CD14-positive monocyte (primary cell): ENCODE measurements around the gene CX3CR1. TPM values are rescaled to one million over a fixed set of nuclear protein-coding genes. Genes with fewer than 3 reads are reported as not detected.

Experiments
- DNase-seq, 3 donors: peaks; one replicate each; pipeline ENCODE4 v3.0.0-alpha.2; 2011 to 2022
- H2AFZ ChIP-seq: 2 replicates; pipeline ENCODE4 v1.6.0; 2012; ENCODE audit warnings: mild to moderate bottlenecking, low read depth, low read length, inconsistent platforms; ENCODE audit not compliant: insufficient read depth, poor library complexity, severe bottlenecking
- H3K27ac ChIP-seq, 2 donors: 1 replicate in 1 of 2; 2 replicates in 1 of 2; pipeline ENCODE4 v1.5.1; 2012 to 2013; ENCODE audit warnings: low read length in 2 of 2, control low read depth in 1 of 2, inconsistent platforms in 1 of 2, low read depth in 1 of 2, mild to moderate bottlenecking in 1 of 2
- H3K27me3 ChIP-seq, 2 donors: one replicate each; pipeline versions ENCODE4 v1.6.0 to v1.6.1; 2011 to 2013; ENCODE audit warnings: low read length in 2 of 2; ENCODE audit not compliant: control insufficient read depth in 2 of 2, insufficient read depth in 2 of 2
- H3K36me3 ChIP-seq, 2 donors: replicated peaks in 1 of 2; 1 replicate in 1 of 2; 2 replicates in 1 of 2; pipeline versions ENCODE4 v1.5.1 to v1.6.1; 2012 to 2013; ENCODE audit warnings: low read length in 2 of 2, control low read depth in 1 of 2, inconsistent platforms in 1 of 2, mild to moderate bottlenecking in 1 of 2; ENCODE audit not compliant: insufficient read depth in 2 of 2, control insufficient read depth in 1 of 2
- H3K4me1 ChIP-seq, 2 donors: 1 replicate in 1 of 2; 2 replicates in 1 of 2; pipeline versions ENCODE4 v1.5.1 to v1.6.1; 2012 to 2013; ENCODE audit warnings: low read length in 2 of 2, control low read depth in 1 of 2, inconsistent platforms in 1 of 2, mild to moderate bottlenecking in 1 of 2, moderate library complexity in 1 of 2; ENCODE audit not compliant: insufficient read depth in 2 of 2, control insufficient read depth in 1 of 2
- H3K4me2 ChIP-seq: replicated peaks from 2 replicates; pipeline ENCODE3; 2012; ENCODE audit warnings: low read length, moderate library complexity, mild to moderate bottlenecking; ENCODE audit not compliant: poor library complexity, severe bottlenecking; ENCODE audit errors: extremely low read depth
- H3K4me3 ChIP-seq, 3 experiments: fragments of 200-600 bp in 1 of 3; sonication (generic) in 1 of 3; replicated peaks in 1 of 3; 1 replicate in 2 of 3; 2 replicates in 1 of 3; pipeline ENCODE4 v1.5.1; 2011 to 2013; ENCODE audit warnings: low read length in 3 of 3, mild to moderate bottlenecking in 3 of 3, control low read depth in 2 of 3, low read depth in 2 of 3, inconsistent platforms in 1 of 3, moderate library complexity in 1 of 3
- H3K79me2 ChIP-seq: 2 replicates; pipeline ENCODE4 v1.6.0; 2012; ENCODE audit warnings: mild to moderate bottlenecking, control low read depth, inconsistent platforms, low read length, moderate library complexity; ENCODE audit not compliant: insufficient read depth
- H3K9ac ChIP-seq: 2 replicates; pipeline ENCODE4 v1.6.0; 2017; ENCODE audit warnings: low read length, mild to moderate bottlenecking; ENCODE audit not compliant: insufficient read depth, poor library complexity, severe bottlenecking
- H3K9me3 ChIP-seq, 2 donors: replicated peaks in 1 of 2; 1 replicate in 1 of 2; 2 replicates in 1 of 2; pipeline versions ENCODE4 v1.5.1 to v1.6.1; 2012 to 2013; ENCODE audit warnings: low read length in 2 of 2, control low read depth in 1 of 2; ENCODE audit not compliant: control insufficient read depth in 1 of 2, insufficient read depth in 1 of 2
- H4K20me1 ChIP-seq: 2 replicates; pipeline ENCODE4 v1.6.0; 2012; ENCODE audit warnings: mild to moderate bottlenecking, low read length, control low read depth, moderate library complexity; ENCODE audit not compliant: insufficient read depth
- H3K27ac Mint-ChIP-seq, 7 donors: one replicate each; pipeline ENCODE4 v1.8.0; 2020; ENCODE audit warnings: mild to moderate bottlenecking in 7 of 7, mixed read lengths in 7 of 7, moderate library complexity in 6 of 7, inconsistent platforms in 2 of 7
- H3K27me3 Mint-ChIP-seq, 3 donors: one replicate each; pipeline ENCODE4 v1.8.0; 2021 to 2022; ENCODE audit warnings: low read depth in 3 of 3, mild to moderate bottlenecking in 3 of 3, mixed read lengths in 3 of 3, moderate library complexity in 3 of 3, inconsistent platforms in 1 of 3
- H3K36me3 Mint-ChIP-seq, 2 donors: one replicate each; pipeline ENCODE4 v1.8.0; 2020; ENCODE audit warnings: mixed read lengths in 2 of 2, inconsistent platforms in 1 of 2, mild to moderate bottlenecking in 1 of 2
- H3K4me1 Mint-ChIP-seq: one replicate; pipeline ENCODE4 v1.8.0; 2020; ENCODE audit warnings: mild to moderate bottlenecking, mixed read lengths
- H3K4me3 Mint-ChIP-seq, 2 donors: one replicate each; pipeline ENCODE4 v1.8.0; 2020; ENCODE audit warnings: mild to moderate bottlenecking in 2 of 2, mixed read lengths in 2 of 2, moderate library complexity in 1 of 2
- H3K9me3 Mint-ChIP-seq, 7 donors: one replicate each; pipeline ENCODE4 v1.8.0; 2020 to 2022; ENCODE audit warnings: mixed read lengths in 7 of 7, mild to moderate bottlenecking in 6 of 7, moderate library complexity in 6 of 7, inconsistent platforms in 2 of 7
- WGBS: methylation state at CpG from one replicate; pipeline ENCODE4 v1.1.5; 2013; ENCODE audit warnings: missing lambda C conversion rate; ENCODE audit not compliant: insufficient coverage; 5-methylcytosine and 5-hydroxymethylcytosine counted together
- intact Hi-C, 2 donors: fragments of 100-400 bp; cut with micrococcal nuclease; formaldehyde crosslinking; loops; one replicate each; pipeline versions ENCODE4 v1.15.0 to v1.15.1; 2023
- polyA plus RNA-seq, 3 donors: library from polyadenylated mRNA; depleted of rRNA in 1 of 3; unstranded in 2 of 3; stranded (reverse) in 1 of 3; fragments of 300-500 nt in 2 of 3; fragments of >200 nt in 1 of 3; fragmentation: Illumina TruSeq in 2 of 3; gene quantifications; 1 replicate in 2 of 3; 2 replicates in 1 of 3; pipeline ENCODE4 v1.2.3, GENCODE V29; 2012 to 2021
- TF ChIP-seq, protein P1 (sequence below): fragments of 200-600 bp; IDR thresholded peaks from one replicate; pipeline ENCODE4 v1.8.0; 2022; ENCODE audit warnings: antibody characterized with exemption, mild to moderate bottlenecking

Gene CX3CR1
- polyA plus RNA-seq, 3 donors: 25.9 to 405 (median 184) TPM

DNA sequence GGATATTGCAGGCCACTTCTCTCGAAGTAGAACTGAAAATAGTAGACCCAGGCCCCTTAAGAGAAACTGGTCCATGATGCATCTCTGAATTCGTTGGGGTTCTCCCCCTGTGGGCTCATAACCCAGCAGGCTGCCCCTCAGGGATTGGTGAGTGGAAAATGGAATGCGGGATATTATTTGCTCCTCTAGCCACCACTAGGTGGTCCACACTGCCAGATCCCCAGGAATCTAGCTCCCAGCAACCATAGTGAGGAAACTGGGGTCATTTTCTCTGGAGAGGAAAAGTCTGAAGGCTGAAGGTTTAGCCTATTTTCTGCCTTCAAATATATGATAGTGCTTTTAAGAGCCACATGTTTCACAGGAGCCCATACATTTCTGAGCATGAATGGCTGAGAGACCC, 6.7 kb downstream of the CX3CR1 start:
- H3K9me3 Mint-ChIP-seq: no peaks in the 10 kb centered on the region
- H3K27ac Mint-ChIP-seq: peak overlapping the region; percentile 81 to 96 (median 93)
- Histone ChIP-seq H3K9ac (no peak overlapping the region), H3K27ac (peak overlapping the region; percentile 68 to 86), H3K4me3 (peak overlapping the region in 1 of 3 experiments; percentile 60), H3K27me3 (no peaks in the 10 kb centered on the region), H3K36me3 (peaks cover 8 to 40% of the 10 kb centered on the region in 2 donors), H3K4me1 (peaks cover 97 to 99% of the 10 kb centered on the region in 2 donors), H4K20me1 (peaks cover 49% of the 10 kb centered on the region), H2AFZ (no peak overlapping the region), H3K9me3 (no peaks in the 10 kb centered on the region), H3K79me2 (peaks cover 91% of the 10 kb centered on the region), H3K4me2 (peak overlapping the region; percentile 60)
- intact Hi-C loops: no loop called here
- DNase-seq: no peak
- WGBS: no CpG with 5 or more reads among the region's 3 CpGs
- peaks cover 56 to 85% of the 10 kb centered on the region in 2 donors for H3K36me3 Mint-ChIP-seq
- H3K27me3 Mint-ChIP-seq: no peaks in the 10 kb centered on the region
- peak overlapping the region; percentile 21 to 34 for H3K4me3 Mint-ChIP-seq
- TF ChIP-seq, protein P1, sequence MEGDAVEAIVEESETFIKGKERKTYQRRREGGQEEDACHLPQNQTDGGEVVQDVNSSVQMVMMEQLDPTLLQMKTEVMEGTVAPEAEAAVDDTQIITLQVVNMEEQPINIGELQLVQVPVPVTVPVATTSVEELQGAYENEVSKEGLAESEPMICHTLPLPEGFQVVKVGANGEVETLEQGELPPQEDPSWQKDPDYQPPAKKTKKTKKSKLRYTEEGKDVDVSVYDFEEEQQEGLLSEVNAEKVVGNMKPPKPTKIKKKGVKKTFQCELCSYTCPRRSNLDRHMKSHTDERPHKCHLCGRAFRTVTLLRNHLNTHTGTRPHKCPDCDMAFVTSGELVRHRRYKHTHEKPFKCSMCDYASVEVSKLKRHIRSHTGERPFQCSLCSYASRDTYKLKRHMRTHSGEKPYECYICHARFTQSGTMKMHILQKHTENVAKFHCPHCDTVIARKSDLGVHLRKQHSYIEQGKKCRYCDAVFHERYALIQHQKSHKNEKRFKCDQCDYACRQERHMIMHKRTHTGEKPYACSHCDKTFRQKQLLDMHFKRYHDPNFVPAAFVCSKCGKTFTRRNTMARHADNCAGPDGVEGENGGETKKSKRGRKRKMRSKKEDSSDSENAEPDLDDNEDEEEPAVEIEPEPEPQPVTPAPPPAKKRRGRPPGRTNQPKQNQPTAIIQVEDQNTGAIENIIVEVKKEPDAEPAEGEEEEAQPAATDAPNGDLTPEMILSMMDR: no peak
- peaks cover 95% of the 10 kb centered on the region for H3K4me1 Mint-ChIP-seq

DNA sequence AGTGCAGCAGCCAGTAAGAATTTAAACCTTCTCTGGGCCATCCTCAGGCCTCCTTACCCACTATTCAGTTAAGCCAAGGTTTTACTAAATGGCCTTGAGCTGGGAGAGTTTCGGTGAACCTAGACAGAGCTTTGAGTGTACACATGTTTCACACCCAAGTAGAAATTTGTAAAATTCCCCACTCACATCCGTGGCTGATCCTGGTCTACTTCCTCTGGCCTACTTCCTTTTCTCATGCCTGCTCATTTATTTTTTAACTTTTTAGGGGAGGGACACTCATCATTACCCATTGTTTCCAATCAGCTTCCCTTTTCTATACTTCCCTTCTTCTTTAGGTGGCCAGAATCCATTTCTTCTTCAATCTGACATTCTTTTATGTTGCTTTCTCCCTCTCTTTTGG, 7.6 kb downstream of the CX3CR1 start:
- peaks cover 97 to 99% of the 10 kb centered on the region in 2 donors for H3K4me1 ChIP-seq
- H3K27me3 ChIP-seq: no peaks in the 10 kb centered on the region
- no CpG with 5 or more reads among the region's 2 CpGs for WGBS
- peak overlapping the region; percentile 60 for H3K4me2 ChIP-seq
- Mint-ChIP-seq H3K27ac (peak overlapping the region; percentile 81 to 96 (median 93)), H3K9me3 (peaks cover 0 to 2% (median 0%) of the 10 kb centered on the region in 7 donors), H3K4me3 (peak overlapping the region; percentile 3 to 46), H3K4me1 (peaks cover 95% of the 10 kb centered on the region), H3K36me3 (peaks cover 54 to 79% of the 10 kb centered on the region in 2 donors), H3K27me3 (no peaks in the 10 kb centered on the region)
- H4K20me1 ChIP-seq: peaks cover 46% of the 10 kb centered on the region
- DNase-seq: peak; percentile 57 to 87 (median 83)
- intact Hi-C loops: no loop called here
- peak overlapping the region; percentile 15 for H3K9ac ChIP-seq
- no peak overlapping the region for H2AFZ ChIP-seq
- peak overlapping the region; percentile 86 to 87 for H3K27ac ChIP-seq
- peak overlapping the region in 1 of 3 experiments; percentile 60 for H3K4me3 ChIP-seq
- peaks cover 82% of the 10 kb centered on the region for H3K79me2 ChIP-seq
- peaks cover 8 to 36% of the 10 kb centered on the region in 2 donors for H3K36me3 ChIP-seq
- no peaks in the 10 kb centered on the region for H3K9me3 ChIP-seq
- TF ChIP-seq, protein P1: no peak
